NT2/D1 (cell line): ENCODE measurements around the gene TBPL1.

Source experiments
- SUZ12 ChIP-seq: IDR thresholded peaks from 2 replicates; pipeline ENCODE4 v1.6.1; 2011; ENCODE audit not compliant: insufficient read length, insufficient read depth; ENCODE audit errors: extremely low read depth
- ZNF274 ChIP-seq: IDR thresholded peaks from 2 replicates; pipeline ENCODE4 v1.6.1; 2011; ENCODE audit warnings: mild to moderate bottlenecking, low read depth, low read length

- TF ChIP-seq SUZ12 (no peak), ZNF274 (no peak)
These were observed 81.5 kb downstream of the TBPL1 start for GRCh38 chr6:134034478-134034877.
